ENCODE measurements around the gene PFAS.

The PFAS gene

DNA sequence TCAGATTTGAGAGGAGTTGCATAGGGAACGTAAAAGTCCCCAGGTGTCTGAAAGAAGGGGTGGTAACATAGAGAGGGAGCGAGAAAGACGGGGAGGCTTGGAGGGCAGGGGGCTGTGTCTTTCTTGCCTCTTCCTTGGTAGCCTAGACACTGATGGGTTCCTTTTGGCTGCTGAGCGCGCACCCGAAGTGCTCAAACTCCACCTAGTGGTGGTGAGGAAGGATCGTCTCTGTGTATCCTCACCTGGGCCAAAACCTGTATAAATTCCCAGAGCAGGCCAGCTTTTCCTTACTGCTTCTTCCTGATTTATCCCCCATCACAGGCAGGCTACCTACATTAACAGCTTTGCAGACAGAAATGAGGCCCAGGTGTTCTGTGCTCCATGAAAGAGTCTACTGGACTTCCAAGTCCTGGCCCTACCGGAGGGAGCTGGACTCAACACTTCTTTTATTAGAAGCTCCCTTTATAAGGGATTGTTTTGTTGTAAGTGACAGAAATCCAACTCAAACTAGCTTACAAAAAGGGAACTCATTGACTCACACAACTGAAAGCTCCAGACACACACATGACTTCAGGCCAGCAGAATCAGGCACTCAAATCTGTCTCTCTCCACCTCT is 51.6 kb downstream of the PFAS start:
- DNase-seq: peak; percentile 67

GRCh38 chr17:8310601-8311123 is 61.6 kb downstream of the PFAS start:
- DNase-seq: no peak

- DNase-seq: no peak
Measured at GRCh38 chr17:8311131-8311790, 62.2 kb downstream of the PFAS start.

DNA sequence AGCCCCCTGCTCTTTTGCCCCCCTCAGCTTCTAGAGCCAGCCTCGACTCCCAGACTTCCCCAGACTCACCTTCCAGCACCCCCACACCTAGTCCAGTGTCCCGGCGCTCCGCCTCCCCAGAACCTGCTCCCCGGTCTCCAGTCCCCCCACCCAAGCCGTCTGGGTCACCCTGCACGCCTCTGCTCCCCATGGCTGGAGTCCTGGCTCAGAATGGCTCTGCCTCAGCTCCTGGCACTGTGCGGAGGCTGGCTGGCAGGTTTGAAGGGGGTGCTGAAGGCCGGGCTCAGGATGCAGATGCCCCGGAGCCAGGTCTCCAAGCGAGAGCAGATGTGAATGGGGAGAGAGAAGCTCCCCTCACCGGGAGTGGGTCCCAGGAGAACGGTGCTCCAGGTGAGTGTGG is 63.2 kb downstream of the PFAS start:
- DNase-seq: no peak

DNA sequence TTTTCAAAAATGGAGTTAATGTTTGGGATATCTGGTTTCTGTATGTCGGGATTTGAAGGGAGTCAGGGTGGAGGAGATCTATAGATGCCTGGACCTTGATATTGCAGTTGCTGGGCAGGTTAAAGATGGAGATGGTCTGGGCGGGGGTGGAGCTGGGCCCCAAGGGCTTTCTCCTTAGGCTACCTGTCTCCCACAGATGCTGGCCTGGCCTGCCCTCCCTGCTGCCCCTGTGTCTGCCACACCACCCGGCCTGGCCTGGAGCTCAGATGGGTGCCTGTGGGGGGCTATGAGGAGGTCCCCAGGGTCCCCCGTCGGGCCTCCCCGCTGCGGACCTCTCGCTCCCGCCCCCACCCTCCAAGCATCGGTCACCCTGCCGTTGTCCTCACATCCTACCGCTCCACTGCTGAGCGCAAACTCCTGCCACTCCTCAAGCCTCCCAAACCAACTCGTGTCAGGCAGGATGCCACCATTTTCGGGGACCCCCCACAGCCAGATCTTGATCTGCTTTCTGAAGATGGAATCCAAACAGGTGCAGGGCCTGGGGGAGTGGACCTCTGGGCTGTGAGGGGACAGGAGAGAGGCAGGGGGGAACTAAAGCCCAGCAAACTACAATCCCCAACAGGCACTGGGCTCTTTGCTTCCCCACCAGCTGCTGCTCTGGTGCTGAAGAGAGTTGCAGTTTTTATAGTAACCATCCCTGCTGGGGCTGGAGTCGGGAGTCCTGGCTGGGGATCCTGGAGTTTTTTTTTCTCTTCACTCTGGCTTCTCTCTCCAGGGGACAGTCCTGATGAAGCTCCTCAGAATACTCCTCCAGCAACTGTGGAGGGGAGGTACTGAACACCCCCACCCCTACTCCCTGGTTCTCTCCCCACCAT is 63.9 kb downstream of the PFAS start:
- no peak for DNase-seq

- DNase-seq: no peak
Measured at GRCh38 chr17:8314797-8315763, 66.0 kb downstream of the PFAS start.

- DNase-seq: no peak
Measured at GRCh38 chr17:8315764-8316217, 66.7 kb downstream of the PFAS start.

GRCh38 chr17:8318010-8318935 is 69.2 kb downstream of the PFAS start:
- no peak for DNase-seq
